Neural crest cell (in vitro differentiated cells): ENCODE results near the gene MTX1. TPM values are rescaled to one million over a fixed set of nuclear protein-coding genes. Genes with fewer than 3 reads are reported as not detected.
"Not testable (repeated sequence)": the region's sequence is repeated elsewhere in the genome, so short reads cannot be mapped to it uniquely, and the experiment has no call there.

ENCODE experiments used
- DNase-seq: peaks from one replicate; pipeline ENCODE4 v3.0.0; 2021; ENCODE audit warnings: low read depth, mixed read lengths, low spot score
- H3K27ac Mint-ChIP-seq: one replicate; pipeline ENCODE4 v1.8.0; 2021; ENCODE audit warnings: mild to moderate bottlenecking, mixed read lengths; ENCODE audit not compliant: unreplicated experiment
- H3K27me3 Mint-ChIP-seq: 2 replicates; pipeline ENCODE4 v1.8.0; 2021; ENCODE audit warnings: low read depth, mild to moderate bottlenecking, mixed read lengths
- H3K36me3 Mint-ChIP-seq: 2 replicates; pipeline ENCODE4 v1.8.0; 2021; ENCODE audit warnings: low read depth, mild to moderate bottlenecking, mixed read lengths
- H3K4me1 Mint-ChIP-seq: 2 replicates; pipeline ENCODE4 v1.8.0; 2021; ENCODE audit warnings: mixed read lengths
- H3K4me3 Mint-ChIP-seq: one replicate; pipeline ENCODE4 v1.8.0; 2021; ENCODE audit warnings: mild to moderate bottlenecking, mixed read lengths
- H3K9me3 Mint-ChIP-seq: 2 replicates; pipeline ENCODE4 v1.8.0; 2021; ENCODE audit warnings: mixed read lengths
- CTCF ChIP-seq: fragments of 200-600 bp; sonication (generic); conservative IDR thresholded peaks from 2 replicates; pipeline ENCODE4 v1.5.0; 2021; ENCODE audit warnings: antibody characterized with exemption, mild to moderate bottlenecking
- long read RNA-seq: library from polyadenylated mRNA; unstranded; transcript quantifications from one replicate; pipeline ENCODE4 v2.0.0, GENCODE V29; 2020
- total RNA-seq: library from RNA; stranded (reverse); gene quantifications from 2 replicates; pipeline ENCODE4 v1.2.1, GENCODE V29; 2021

The MTX1 gene, protein sequence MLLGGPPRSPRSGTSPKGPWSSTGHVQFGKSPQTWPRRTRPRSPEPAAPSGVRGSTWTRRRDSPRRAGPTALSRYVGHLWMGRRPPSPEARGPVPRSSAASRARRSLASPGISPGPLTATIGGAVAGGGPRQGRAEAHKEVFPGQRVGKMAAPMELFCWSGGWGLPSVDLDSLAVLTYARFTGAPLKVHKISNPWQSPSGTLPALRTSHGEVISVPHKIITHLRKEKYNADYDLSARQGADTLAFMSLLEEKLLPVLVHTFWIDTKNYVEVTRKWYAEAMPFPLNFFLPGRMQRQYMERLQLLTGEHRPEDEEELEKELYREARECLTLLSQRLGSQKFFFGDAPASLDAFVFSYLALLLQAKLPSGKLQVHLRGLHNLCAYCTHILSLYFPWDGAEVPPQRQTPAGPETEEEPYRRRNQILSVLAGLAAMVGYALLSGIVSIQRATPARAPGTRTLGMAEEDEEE
- 36.0 and 38.3 TPM in 2 replicates for total RNA-seq
- long read RNA-seq, transcript MTX1-202 (8 exons, 1,632 nt) = major isoform, 18 of 23 reads
- long read RNA-seq, partial matches to known transcripts = 0 of 23 reads
- long read RNA-seq, other reads (novel, unspliced or antisense) = 3 of 23 reads

GRCh38 chr1:155208541-155209311 lies at the start of gene MTX1:
TSS of gene MTX1 (plus strand) at chr1:155208695. CDS start at chr1:155208805, 110 bp downstream.
- H3K4me3 Mint-ChIP-seq = peak within 1 kb of the TSS; percentile 94
- peak within 1 kb of the TSS; percentile 98 for H3K27ac Mint-ChIP-seq
- H3K27me3 Mint-ChIP-seq = peaks cover 44% of the 10 kb centered on the region
- H3K4me1 Mint-ChIP-seq = peaks cover 44% of the 10 kb centered on the region
- DNase-seq = peak; percentile 76
- H3K36me3 Mint-ChIP-seq = peaks cover 10% of the 10 kb centered on the region
- H3K9me3 Mint-ChIP-seq = no peaks in the 10 kb centered on the region
- no peak for TF ChIP-seq CTCF

DNA sequence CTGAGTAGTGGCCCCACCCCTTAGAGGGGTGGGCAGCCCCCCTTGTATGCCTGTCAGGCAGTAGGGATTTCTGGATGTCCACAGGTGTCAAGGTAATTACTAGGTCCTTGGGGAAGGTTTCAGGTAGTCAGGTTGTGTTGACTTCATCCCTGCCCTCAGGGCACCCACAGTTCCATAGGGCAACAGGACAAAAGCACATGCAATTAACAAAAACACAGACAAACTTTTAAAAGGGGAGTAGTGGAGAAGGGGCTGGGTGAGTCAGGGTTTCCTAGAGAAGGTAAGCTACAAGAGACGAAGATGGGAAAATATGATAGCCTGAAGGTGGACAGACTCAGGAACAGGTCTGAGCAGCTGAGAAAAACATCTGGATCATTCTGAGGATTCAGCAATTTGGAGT lies 49.5 kb upstream of the MTX1 start:
- Mint-ChIP-seq H3K4me3 (no peak overlapping the region), H3K36me3 (no peaks in the 10 kb centered on the region), H3K27ac (no peak overlapping the region), H3K4me1 (no peaks in the 10 kb centered on the region), H3K9me3 (peaks cover 6% of the 10 kb centered on the region), H3K27me3 (peaks cover 29% of the 10 kb centered on the region)
- TF ChIP-seq CTCF = no peak
- DNase-seq = no peak

- Mint-ChIP-seq H3K4me1 (no peaks in the 10 kb centered on the region), H3K4me3 (no peak overlapping the region), H3K27ac (no peak overlapping the region), H3K9me3 (peaks cover 7% of the 10 kb centered on the region), H3K36me3 (no peaks in the 10 kb centered on the region), H3K27me3 (peaks cover 24% of the 10 kb centered on the region)
- DNase-seq = no peak
- TF ChIP-seq CTCF = no peak
Observed at GRCh38 chr1:155160128-155160527, 48.4 kb upstream of the MTX1 start.

DNA sequence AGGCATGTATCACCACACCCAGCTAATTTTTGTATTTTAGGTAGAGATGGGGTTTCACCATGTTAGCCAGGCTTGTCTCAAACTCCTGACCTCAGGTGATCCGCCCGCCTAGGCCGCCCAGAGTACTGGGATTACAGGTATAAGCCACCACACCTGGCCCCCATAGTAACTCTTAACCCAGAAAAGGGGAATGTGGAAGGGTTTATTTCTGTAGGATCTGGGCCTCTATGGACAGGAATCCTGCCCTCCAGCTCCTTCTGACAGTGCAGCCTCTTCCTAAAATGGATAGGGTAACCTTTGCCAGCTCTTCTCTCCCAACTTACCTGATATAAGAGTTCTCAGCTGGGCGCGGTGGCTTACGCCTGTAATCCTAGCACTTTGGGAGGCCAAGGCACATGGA lies 45.9 kb upstream of the MTX1 start:
- H3K4me1 Mint-ChIP-seq, H3K9me3 Mint-ChIP-seq, H3K4me3 Mint-ChIP-seq, DNase-seq, H3K27ac Mint-ChIP-seq, H3K36me3 Mint-ChIP-seq: not testable (repeated sequence)
- H3K27me3 Mint-ChIP-seq = peaks cover 12% of the 10 kb centered on the region

DNA sequence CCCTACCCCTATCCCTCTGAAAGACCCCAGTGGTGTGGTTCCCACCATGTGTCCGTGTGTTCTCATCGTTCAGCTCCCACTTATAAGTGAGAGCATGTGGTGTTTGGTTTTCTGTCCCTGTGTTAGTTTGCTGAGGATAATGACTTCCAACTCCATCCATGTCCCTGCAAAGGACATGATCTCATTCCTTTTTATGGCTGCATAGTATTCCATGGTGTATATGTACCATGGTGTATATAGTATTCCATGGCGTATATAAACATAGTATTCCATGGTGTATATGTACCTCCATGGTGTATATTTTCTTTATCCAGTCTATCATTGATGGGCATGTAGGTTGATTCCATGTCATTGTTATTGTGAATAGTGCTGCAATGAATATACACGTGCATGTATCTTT lies 44.7 kb upstream of the MTX1 start:
- not testable (repeated sequence) for H3K27ac Mint-ChIP-seq, H3K4me3 Mint-ChIP-seq, DNase-seq, H3K9me3 Mint-ChIP-seq, H3K36me3 Mint-ChIP-seq
- Mint-ChIP-seq H3K27me3 (peaks cover 12% of the 10 kb centered on the region), H3K4me1 (peaks cover 14% of the 10 kb centered on the region)

GRCh38 chr1:155164625-155165024 lies 43.9 kb upstream of the MTX1 start:
- not testable (repeated sequence) for H3K27ac Mint-ChIP-seq, H3K4me3 Mint-ChIP-seq, DNase-seq, H3K27me3 Mint-ChIP-seq, H3K9me3 Mint-ChIP-seq, H3K36me3 Mint-ChIP-seq
- H3K4me1 Mint-ChIP-seq = peaks cover 14% of the 10 kb centered on the region
